Measurements from ENCODE around the gene WDR75. TPM values are rescaled to one million over a fixed set of nuclear protein-coding genes. Genes with fewer than 3 reads are reported as not detected.
A peak's percentile ranks its signal among the peaks of the same experiment; 100 is the strongest.

The WDR75 gene
- total and polyA plus RNA-seq, 2 of the 13 experiments (the other 11 are each of a cell fraction or from before 2014, with no cell fraction given): 63.0 to 74.1 TPM

DNA sequence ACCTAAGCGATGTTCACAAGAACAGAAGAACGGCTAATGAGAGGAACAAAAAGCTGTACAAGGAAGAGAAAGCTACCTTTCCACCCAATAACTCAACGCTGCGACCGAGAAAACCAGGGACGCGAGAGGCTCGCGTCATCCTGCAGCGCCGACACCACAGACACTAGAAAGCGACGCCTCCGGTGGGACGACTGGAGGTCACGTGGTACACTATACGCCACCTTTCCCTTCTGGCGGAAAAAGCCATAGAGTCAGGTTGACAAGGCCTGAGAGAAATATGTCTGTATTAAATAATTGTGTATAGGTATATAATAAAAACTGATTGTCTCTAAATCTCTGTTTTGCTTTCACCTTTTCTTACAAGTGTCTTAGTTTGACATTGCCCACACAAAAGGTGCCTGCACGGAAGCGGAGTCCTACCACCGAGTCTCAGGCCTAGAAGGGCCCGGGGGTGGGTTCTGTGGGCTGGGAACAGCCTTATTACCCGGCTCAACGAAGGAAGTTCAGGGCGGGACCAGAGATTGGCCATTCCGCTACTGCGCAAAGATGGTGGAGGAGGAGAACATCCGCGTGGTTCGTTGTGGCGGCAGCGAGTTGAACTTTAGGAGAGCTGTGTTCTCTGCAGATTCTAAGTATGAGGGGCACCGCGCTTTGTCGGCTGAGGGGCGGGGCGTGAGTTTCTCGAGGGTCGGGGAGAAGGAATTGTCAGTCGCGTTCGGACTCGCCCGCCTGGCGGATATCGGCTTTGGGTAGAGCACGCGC is at the start of gene WDR75 (continued):
- TF ChIP-seq ZNF362 (CRISPR knock-in tag; IDR thresholded peaks at IDR 0.05; ENCODE audit: borderline replicate concordance): no peak
- TF ChIP-seq CCAR2 (optimal IDR thresholded peaks at IDR 0.05; ENCODE audit: low read depth, low read length): peak; percentile 20
- no peak for TF ChIP-seq PPARG (CRISPR knock-in tag; conservative IDR thresholded peaks at IDR 0.05)
- peak; percentile 90; the same call in 1 of the 2 replicates for TF ChIP-seq ZNF557 (CRISPR knock-in tag; IDR thresholded peaks at IDR 0.05)
- TF ChIP-seq TBP (CRISPR knock-in tag; IDR thresholded peaks at IDR 0.05): no peak
- no peak for TF ChIP-seq CEBPB (IDR thresholded peaks at IDR 0.05; ENCODE audit: borderline replicate concordance, low read depth, low read length)
- peak; percentile 91 for TF ChIP-seq PHF8 (CRISPR knock-in tag; IDR thresholded peaks at IDR 0.05)
- peak; percentile 96 for TF ChIP-seq BRD4 (CRISPR knock-in tag; IDR thresholded peaks at IDR 0.05)
- TF ChIP-seq, protein P1, sequence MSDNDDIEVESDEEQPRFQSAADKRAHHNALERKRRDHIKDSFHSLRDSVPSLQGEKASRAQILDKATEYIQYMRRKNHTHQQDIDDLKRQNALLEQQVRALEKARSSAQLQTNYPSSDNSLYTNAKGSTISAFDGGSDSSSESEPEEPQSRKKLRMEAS (IDR thresholded peaks at IDR 0.05): peak; percentile 91
- TF ChIP-seq ZNF558 (CRISPR knock-in tag; IDR thresholded peaks at IDR 0.05; ENCODE audit: borderline replicate concordance): peak; percentile 84; the same call in 1 of the 2 replicates
- TF ChIP-seq NFRKB (IDR thresholded peaks at IDR 0.05): peak; percentile 35; the same call in 1 of the 2 replicates
- TF ChIP-seq RAD21 (CRISPR knock-in tag; IDR thresholded peaks at IDR 0.05): peak; percentile 27
- TF ChIP-seq ESRRA (CRISPR knock-in tag; IDR thresholded peaks at IDR 0.05; ENCODE audit: low read depth): peak; percentile 19; the same call in 1 of the 2 replicates
- TF ChIP-seq SOX6 (IDR thresholded peaks at IDR 0.05): no peak
- peak; percentile 65 for TF ChIP-seq SOX6 (CRISPR knock-in tag; IDR thresholded peaks at IDR 0.05)
- 0 out of 2 replicates have a peak, but pooled peaks have one; percentile 27 for TF ChIP-seq ZNF629 (CRISPR knock-in tag; conservative IDR thresholded peaks at IDR 0.05)
- peak; percentile 47; the same call in 1 of the 2 replicates for TF ChIP-seq ZNF17 (CRISPR knock-in tag; IDR thresholded peaks at IDR 0.05)
- TF ChIP-seq ZNF484 (CRISPR knock-in tag; IDR thresholded peaks at IDR 0.05; ENCODE audit: borderline replicate concordance, low read depth): no peak
- TF ChIP-seq HDAC2 (CRISPR knock-in tag; IDR thresholded peaks at IDR 0.05): peak; percentile 40; the same call in 1 of the 2 replicates
- peak; percentile 58; the same call in 1 of the 2 replicates for TF ChIP-seq ATRX (CRISPR knock-in tag; IDR thresholded peaks at IDR 0.05; ENCODE audit: borderline replicate concordance)
- TF ChIP-seq ZNF337 (CRISPR knock-in tag; IDR thresholded peaks at IDR 0.05; ENCODE audit: borderline replicate concordance, low read depth): no peak
- TF ChIP-seq XRCC5 (optimal IDR thresholded peaks at IDR 0.05; ENCODE audit: low read length): peak; percentile 73
- no peak for TF ChIP-seq ZUFSP (CRISPR knock-in tag; IDR thresholded peaks at IDR 0.05; ENCODE audit: borderline replicate concordance)
- peak; percentile 44 for TF ChIP-seq MIXL1 (CRISPR knock-in tag; IDR thresholded peaks at IDR 0.05)
- TF ChIP-seq, protein P2, sequence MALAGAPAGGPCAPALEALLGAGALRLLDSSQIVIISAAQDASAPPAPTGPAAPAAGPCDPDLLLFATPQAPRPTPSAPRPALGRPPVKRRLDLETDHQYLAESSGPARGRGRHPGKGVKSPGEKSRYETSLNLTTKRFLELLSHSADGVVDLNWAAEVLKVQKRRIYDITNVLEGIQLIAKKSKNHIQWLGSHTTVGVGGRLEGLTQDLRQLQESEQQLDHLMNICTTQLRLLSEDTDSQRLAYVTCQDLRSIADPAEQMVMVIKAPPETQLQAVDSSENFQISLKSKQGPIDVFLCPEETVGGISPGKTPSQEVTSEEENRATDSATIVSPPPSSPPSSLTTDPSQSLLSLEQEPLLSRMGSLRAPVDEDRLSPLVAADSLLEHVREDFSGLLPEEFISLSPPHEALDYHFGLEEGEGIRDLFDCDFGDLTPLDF (CRISPR knock-in tag; IDR thresholded peaks at IDR 0.05): peak; percentile 22; the same call in 1 of the 2 replicates
- TF ChIP-seq RBAK (CRISPR knock-in tag; IDR thresholded peaks at IDR 0.05): no peak; the same call in 1 of the 2 replicates
- TF ChIP-seq, protein P3, sequence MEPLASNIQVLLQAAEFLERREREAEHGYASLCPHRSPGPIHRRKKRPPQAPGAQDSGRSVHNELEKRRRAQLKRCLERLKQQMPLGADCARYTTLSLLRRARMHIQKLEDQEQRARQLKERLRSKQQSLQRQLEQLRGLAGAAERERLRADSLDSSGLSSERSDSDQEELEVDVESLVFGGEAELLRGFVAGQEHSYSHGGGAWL (CRISPR knock-in tag; IDR thresholded peaks at IDR 0.05): peak; percentile 74; the same call in 1 of the 2 replicates
- TF ChIP-seq ZNF615 (CRISPR knock-in tag; IDR thresholded peaks at IDR 0.05; ENCODE audit: borderline replicate concordance): peak; percentile 57; the same call in 1 of the 2 replicates
